ENCODE results near the gene ITPR2. TPM values are rescaled to one million over a fixed set of nuclear protein-coding genes. Genes with fewer than 3 reads are reported as not detected.

ITPR2 gene
- total and polyA plus RNA-seq, 2 of the 13 experiments (the other 11 are each of a cell fraction or from before 2014, with no cell fraction given) = 31.9 to 81.9 TPM

DNA sequence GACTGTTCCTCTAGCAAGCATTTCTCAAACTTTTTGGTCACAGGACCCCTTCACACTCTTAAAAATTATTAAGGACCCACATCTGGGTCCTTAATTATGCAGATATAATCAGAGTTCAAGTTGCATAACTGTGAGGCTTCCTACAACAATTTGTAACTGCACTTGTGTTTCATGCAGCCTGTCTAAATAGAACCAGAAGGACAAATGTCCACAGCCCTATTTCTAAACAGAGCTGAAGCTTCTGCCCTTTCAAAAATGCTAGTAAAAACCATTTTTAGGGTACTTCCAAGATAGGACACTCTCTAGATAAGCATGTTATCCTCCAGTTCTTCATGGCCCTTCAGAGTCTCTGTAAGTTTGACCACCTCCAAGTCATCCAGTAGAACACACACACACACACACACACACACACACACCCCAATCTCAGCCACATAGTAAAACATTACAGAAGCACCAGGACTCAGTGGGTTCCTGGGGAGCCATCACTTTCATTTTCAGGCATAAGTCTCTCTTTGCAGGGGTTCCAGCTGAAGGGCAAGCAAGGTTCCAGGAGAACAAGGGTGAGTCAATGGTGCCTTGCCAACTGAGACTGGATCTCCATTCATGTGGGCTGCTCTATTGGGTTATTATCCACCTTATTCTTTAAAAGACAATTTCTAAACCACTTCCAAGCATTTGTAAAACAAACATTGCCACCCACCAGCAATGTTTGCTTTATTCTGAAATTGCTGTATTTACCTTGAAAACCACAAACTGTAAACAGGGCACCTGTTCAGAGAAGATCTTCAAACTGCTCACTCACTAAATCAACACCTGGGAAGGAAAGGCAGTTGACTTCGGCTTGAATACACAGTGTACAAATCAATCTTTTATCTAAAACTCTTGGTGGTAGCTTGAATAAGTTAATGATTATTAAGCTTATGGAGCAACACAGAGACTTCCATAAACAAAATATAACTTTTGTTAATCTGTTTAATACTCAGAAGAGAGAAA lies 64.1 kb downstream of the ITPR2 start (continued):
- TF ChIP-seq ZNF280D (CRISPR knock-in tag; IDR thresholded peaks at IDR 0.05) (peak; percentile 65), SP1 (IDR thresholded peaks at IDR 0.05) (no peak), SP1 (CRISPR knock-in tag; IDR thresholded peaks at IDR 0.05) (peak; percentile 53), STAT5B (CRISPR knock-in tag; IDR thresholded peaks at IDR 0.05) (peak; percentile 87; the same call in 1 of the 2 replicates), ZMAT3 (CRISPR knock-in tag; conservative IDR thresholded peaks at IDR 0.05) (no peak; the same call in 1 of the 2 replicates), ZNF709 (CRISPR knock-in tag; IDR thresholded peaks at IDR 0.05) (no peak; the same call in 1 of the 2 replicates), ZGPAT (CRISPR knock-in tag; IDR thresholded peaks at IDR 0.05) (peak; percentile 99), SALL2 (CRISPR knock-in tag; IDR thresholded peaks at IDR 0.05) (no peak), HOXA3 (CRISPR knock-in tag; IDR thresholded peaks at IDR 0.05) (peak; percentile 71), ZSCAN22 (CRISPR knock-in tag; IDR thresholded peaks at IDR 0.05) (no peak), ZNF749 (CRISPR knock-in tag; IDR thresholded peaks at IDR 0.05; ENCODE audit: borderline replicate concordance) (0 out of 2 replicates have a peak, but pooled peaks have one; percentile 24), MED1 (CRISPR knock-in tag; IDR thresholded peaks at IDR 0.05) (peak; percentile 99)
- TF ChIP-seq, protein P1, sequence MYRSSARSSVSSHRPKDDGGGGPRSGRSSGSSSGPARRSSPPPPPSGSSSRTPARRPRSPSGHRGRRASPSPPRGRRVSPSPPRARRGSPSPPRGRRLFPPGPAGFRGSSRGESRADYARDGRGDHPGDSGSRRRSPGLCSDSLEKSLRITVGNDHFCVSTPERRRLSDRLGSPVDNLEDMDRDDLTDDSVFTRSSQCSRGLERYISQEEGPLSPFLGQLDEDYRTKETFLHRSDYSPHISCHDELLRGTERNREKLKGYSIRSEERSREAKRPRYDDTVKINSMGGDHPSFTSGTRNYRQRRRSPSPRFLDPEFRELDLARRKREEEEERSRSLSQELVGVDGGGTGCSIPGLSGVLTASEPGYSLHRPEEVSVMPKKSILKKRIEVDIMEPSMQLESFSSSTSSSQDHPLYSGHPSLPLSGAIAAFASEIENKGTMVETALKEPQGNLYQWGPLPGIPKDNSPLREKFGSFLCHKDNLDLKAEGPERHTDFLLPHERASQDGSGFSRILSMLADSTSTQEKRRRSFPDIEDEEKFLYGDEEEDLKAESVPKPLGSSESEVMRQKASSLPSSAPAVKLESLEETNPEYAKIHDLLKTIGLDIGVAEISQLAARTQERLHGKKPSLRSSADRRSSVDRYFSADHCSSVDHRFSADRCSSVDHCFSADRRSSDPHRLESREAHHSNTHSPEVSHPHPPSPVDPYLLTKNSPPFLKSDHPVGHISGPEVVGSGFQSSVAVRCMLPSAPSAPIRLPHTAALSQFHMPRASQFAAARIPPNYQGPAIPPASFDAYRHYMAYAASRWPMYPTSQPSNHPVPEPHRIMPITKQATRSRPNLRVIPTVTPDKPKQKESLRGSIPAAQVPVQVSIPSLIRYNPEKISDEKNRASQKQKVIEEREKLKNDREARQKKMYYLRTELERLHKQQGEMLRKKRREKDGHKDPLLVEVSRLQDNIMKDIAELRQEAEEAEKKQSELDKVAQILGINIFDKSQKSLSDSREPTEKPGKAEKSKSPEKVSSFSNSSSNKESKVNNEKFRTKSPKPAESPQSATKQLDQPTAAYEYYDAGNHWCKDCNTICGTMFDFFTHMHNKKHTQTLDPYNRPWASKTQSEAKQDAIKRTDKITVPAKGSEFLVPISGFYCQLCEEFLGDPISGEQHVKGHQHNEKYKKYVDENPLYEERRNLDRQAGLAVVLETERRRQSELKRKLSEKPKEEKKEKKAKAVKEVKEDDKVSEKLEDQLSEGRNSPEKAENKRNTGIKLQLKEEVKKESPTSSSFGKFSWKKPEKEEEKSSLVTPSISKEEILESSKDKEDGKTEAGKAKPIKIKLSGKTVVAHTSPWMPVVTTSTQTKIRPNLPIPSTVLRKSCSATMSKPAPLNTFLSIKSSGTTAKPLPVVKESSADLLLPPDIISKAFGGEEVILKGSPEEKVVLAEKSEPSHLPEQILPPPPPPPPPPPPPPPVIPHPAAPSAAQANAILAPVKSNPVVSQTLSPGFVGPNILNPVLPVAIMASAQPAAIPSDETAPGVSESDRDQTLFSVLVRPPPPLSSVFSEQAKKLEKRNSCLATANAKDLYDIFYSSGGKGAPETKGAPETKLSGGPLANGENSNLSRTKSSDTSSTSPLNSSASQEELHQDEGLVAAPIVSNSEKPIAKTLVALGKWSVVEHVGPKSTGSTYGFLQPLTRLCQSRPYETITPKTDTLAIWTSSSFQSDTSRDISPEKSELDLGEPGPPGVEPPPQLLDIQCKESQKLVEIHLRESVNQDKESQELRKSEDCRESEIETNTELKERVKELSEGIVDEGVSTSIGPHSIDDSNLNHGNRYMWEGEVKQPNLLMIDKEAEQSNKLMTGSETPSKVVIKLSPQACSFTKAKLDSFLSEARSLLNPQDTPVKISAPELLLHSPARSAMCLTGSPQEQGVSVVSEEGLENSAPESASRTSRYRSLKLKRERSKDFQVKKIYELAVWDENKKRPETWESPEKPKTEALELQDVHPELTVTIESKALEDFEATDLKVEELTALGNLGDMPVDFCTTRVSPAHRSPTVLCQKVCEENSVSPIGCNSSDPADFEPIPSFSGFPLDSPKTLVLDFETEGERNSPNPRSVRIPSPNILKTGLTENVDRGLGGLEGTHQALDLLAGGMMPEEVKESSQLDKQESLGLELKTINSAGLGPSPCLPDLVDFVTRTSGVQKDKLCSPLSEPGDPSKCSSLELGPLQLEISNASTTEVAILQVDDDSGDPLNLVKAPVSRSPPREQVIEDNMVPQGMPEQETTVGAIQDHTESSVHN (CRISPR knock-in tag; IDR thresholded peaks at IDR 0.05) = no peak
